ENCODE measurements around the gene SGPP2.
"Not testable (repeated sequence)": the region's sequence is repeated elsewhere in the genome, so short reads cannot be mapped to it uniquely, and the experiment has no call there.

Gene SGPP2

GRCh38 chr2:222424276-222424728, at the start of gene SGPP2:
TSS of gene SGPP2 (plus strand) at chr2:222424543. CDS start at chr2:222424603, 60 bp downstream.
- ATAC-seq (ENCODE audit: low read depth) (peak; percentile 53), DNase-seq (ENCODE audit: low spot score in 2 of 2) (peak; percentile 23 to 34)
- Mint-ChIP-seq H3K27me3 (no peaks in the 10 kb centered on the region), H3K4me3 (peak within 1 kb of the TSS; percentile 95), H3K4me1 (peaks cover 36% of the 10 kb centered on the region), H3K9me3 (no peaks in the 10 kb centered on the region), H3K36me3 (no peaks in the 10 kb centered on the region), H3K27ac (peak within 1 kb of the TSS; percentile 94)

GRCh38 chr2:222375798-222376197, 48.5 kb upstream of the SGPP2 start:
- peaks cover 8% of the 10 kb centered on the region for H3K27me3 Mint-ChIP-seq
- no peak for ATAC-seq (ENCODE audit: low read depth)
- H3K36me3 Mint-ChIP-seq = no peaks in the 10 kb centered on the region
- H3K4me3 Mint-ChIP-seq = no peak overlapping the region
- DNase-seq (ENCODE audit: low spot score in 2 of 2) = no peak
- peaks cover 5% of the 10 kb centered on the region for H3K9me3 Mint-ChIP-seq
- H3K4me1 Mint-ChIP-seq = no peaks in the 10 kb centered on the region
- no peak overlapping the region for H3K27ac Mint-ChIP-seq

GRCh38 chr2:222380456-222380855, 43.9 kb upstream of the SGPP2 start:
- peaks cover 4% of the 10 kb centered on the region for H3K9me3 Mint-ChIP-seq
- H3K27me3 Mint-ChIP-seq = peaks cover 2% of the 10 kb centered on the region

GRCh38 chr2:222381566-222381965, 42.8 kb upstream of the SGPP2 start:
- Mint-ChIP-seq H3K9me3 (peaks cover 4% of the 10 kb centered on the region), H3K4me3 (no peak overlapping the region)

More at GRCh38 chr2:222380456-222380855, 43.9 kb upstream of the SGPP2 start:
- H3K4me3 Mint-ChIP-seq = no peak overlapping the region
- H3K27ac Mint-ChIP-seq = no peak overlapping the region
- H3K4me1 Mint-ChIP-seq = no peaks in the 10 kb centered on the region
- no peaks in the 10 kb centered on the region for H3K36me3 Mint-ChIP-seq
- no peak for ATAC-seq (ENCODE audit: low read depth)
- DNase-seq (ENCODE audit: low spot score in 2 of 2) = no peak

GRCh38 chr2:222383255-222383654, 41.1 kb upstream of the SGPP2 start:
- peaks cover 4% of the 10 kb centered on the region for H3K9me3 Mint-ChIP-seq
- H3K27ac Mint-ChIP-seq = no peak overlapping the region
- no peak for ATAC-seq (ENCODE audit: low read depth)

More at GRCh38 chr2:222381566-222381965, 42.8 kb upstream of the SGPP2 start:
- ATAC-seq (ENCODE audit: low read depth) (no peak), DNase-seq (ENCODE audit: low spot score in 2 of 2) (no peak)
- Mint-ChIP-seq H3K27ac (no peak overlapping the region), H3K27me3 (peaks cover 4% of the 10 kb centered on the region), H3K4me1 (no peaks in the 10 kb centered on the region), H3K36me3 (no peaks in the 10 kb centered on the region)

GRCh38 chr2:222391743-222392285, 32.5 kb upstream of the SGPP2 start:
- Mint-ChIP-seq H3K4me3 (no peak overlapping the region), H3K9me3 (no peaks in the 10 kb centered on the region), H3K27ac (no peak overlapping the region), H3K27me3 (peaks cover 2% of the 10 kb centered on the region), H3K4me1 (no peaks in the 10 kb centered on the region), H3K36me3 (no peaks in the 10 kb centered on the region)
- no peak for ATAC-seq (ENCODE audit: low read depth)
- no peak for DNase-seq (ENCODE audit: low spot score in 2 of 2)

More at GRCh38 chr2:222383255-222383654, 41.1 kb upstream of the SGPP2 start:
- Mint-ChIP-seq H3K4me3 (no peak overlapping the region), H3K4me1 (no peaks in the 10 kb centered on the region), H3K36me3 (no peaks in the 10 kb centered on the region), H3K27me3 (peaks cover 4% of the 10 kb centered on the region)
- DNase-seq (ENCODE audit: low spot score in 2 of 2) = no peak

GRCh38 chr2:222393733-222394267, 30.5 kb upstream of the SGPP2 start:
- Mint-ChIP-seq H3K27me3 (peaks cover 2% of the 10 kb centered on the region), H3K4me1 (no peaks in the 10 kb centered on the region), H3K27ac (no peak overlapping the region), H3K4me3 (no peak overlapping the region), H3K9me3 (no peaks in the 10 kb centered on the region), H3K36me3 (no peaks in the 10 kb centered on the region)
- no peak for DNase-seq (ENCODE audit: low spot score in 2 of 2)
- no peak for ATAC-seq (ENCODE audit: low read depth)

- DNase-seq (ENCODE audit: low spot score in 2 of 2) = no peak
- Mint-ChIP-seq H3K4me3 (no peak overlapping the region), H3K27me3 (peaks cover 3% of the 10 kb centered on the region)
These were observed 25.9 kb upstream of the SGPP2 start for GRCh38 chr2:222398446-222398885.

GRCh38 chr2:222399038-222399783, 25.1 kb upstream of the SGPP2 start:
- H3K27ac Mint-ChIP-seq = no peak overlapping the region
- ATAC-seq (ENCODE audit: low read depth) (no peak), DNase-seq (ENCODE audit: low spot score in 2 of 2) (no peak)
- H3K36me3 Mint-ChIP-seq = no peaks in the 10 kb centered on the region
- no peak overlapping the region for H3K4me3 Mint-ChIP-seq
- H3K4me1 Mint-ChIP-seq = no peaks in the 10 kb centered on the region
- peaks cover 3% of the 10 kb centered on the region for H3K27me3 Mint-ChIP-seq
- no peaks in the 10 kb centered on the region for H3K9me3 Mint-ChIP-seq

More at GRCh38 chr2:222398446-222398885, 25.9 kb upstream of the SGPP2 start:
- no peak overlapping the region for H3K27ac Mint-ChIP-seq
- no peaks in the 10 kb centered on the region for H3K9me3 Mint-ChIP-seq
- no peaks in the 10 kb centered on the region for H3K4me1 Mint-ChIP-seq
- ATAC-seq (ENCODE audit: low read depth) = no peak
- H3K36me3 Mint-ChIP-seq = no peaks in the 10 kb centered on the region

- no peaks in the 10 kb centered on the region for H3K9me3 Mint-ChIP-seq
- no peaks in the 10 kb centered on the region for H3K4me1 Mint-ChIP-seq
- H3K27me3 Mint-ChIP-seq = peaks cover 3% of the 10 kb centered on the region
- ATAC-seq (ENCODE audit: low read depth) (no peak), DNase-seq (ENCODE audit: low spot score in 2 of 2) (no peak)
- H3K4me3 Mint-ChIP-seq = no peak overlapping the region
- H3K27ac Mint-ChIP-seq = no peak overlapping the region
- no peaks in the 10 kb centered on the region for H3K36me3 Mint-ChIP-seq
These were observed 20.0 kb upstream of the SGPP2 start for GRCh38 chr2:222404151-222404905.

GRCh38 chr2:222408684-222409083, 15.7 kb upstream of the SGPP2 start:
- Mint-ChIP-seq H3K36me3 (no peaks in the 10 kb centered on the region), H3K27ac (no peak overlapping the region), H3K4me1 (no peaks in the 10 kb centered on the region), H3K27me3 (no peaks in the 10 kb centered on the region), H3K4me3 (no peak overlapping the region), H3K9me3 (no peaks in the 10 kb centered on the region)
- no peak for DNase-seq (ENCODE audit: low spot score in 2 of 2)
- no peak for ATAC-seq (ENCODE audit: low read depth)

- H3K4me1 Mint-ChIP-seq = no peaks in the 10 kb centered on the region
- no peaks in the 10 kb centered on the region for H3K36me3 Mint-ChIP-seq
- ATAC-seq (ENCODE audit: low read depth) (no peak), DNase-seq (ENCODE audit: low spot score in 2 of 2) (no peak)
- H3K27me3 Mint-ChIP-seq = no peaks in the 10 kb centered on the region
- H3K4me3 Mint-ChIP-seq = no peak overlapping the region
- H3K9me3 Mint-ChIP-seq = no peaks in the 10 kb centered on the region
- no peak overlapping the region for H3K27ac Mint-ChIP-seq
These were observed 13.8 kb upstream of the SGPP2 start for GRCh38 chr2:222410534-222410933.

GRCh38 chr2:222412334-222412733, 12.0 kb upstream of the SGPP2 start:
- H3K4me3 Mint-ChIP-seq = not testable (repeated sequence)

More at GRCh38 chr2:222412334-222412733, 12.0 kb upstream of the SGPP2 start:
- not testable (repeated sequence) for H3K27ac Mint-ChIP-seq; H3K27me3 Mint-ChIP-seq; H3K9me3 Mint-ChIP-seq; H3K36me3 Mint-ChIP-seq; ATAC-seq (ENCODE audit: low read depth); H3K4me1 Mint-ChIP-seq; DNase-seq (ENCODE audit: low spot score in 2 of 2)

All from memory B cell (primary cell).